Cardiac fibroblast (primary cell): ENCODE data around the gene MCMBP.
A peak's percentile ranks its signal among the peaks of the same experiment; 100 is the strongest.

Experiments used
- DNase-seq, 2 donors: peaks; one replicate each; pipeline versions ENCODE4 v3.0.0 to v3.0.0-alpha.2; 2010; ENCODE audit warnings: low read depth in 2 of 2
- H3K4me3 ChIP-seq, 2 donors: replicated peaks in 1 of 2; 1 replicate in 1 of 2; 2 replicates in 1 of 2; pipeline ENCODE4 v1.5.1; 2011; ENCODE audit warnings: low read depth in 2 of 2, low read length in 2 of 2, mild to moderate bottlenecking in 2 of 2, moderate library complexity in 1 of 2
- TF ChIP-seq, protein P1 (sequence below): IDR thresholded peaks from one replicate; pipeline ENCODE4 v1.5.1; 2011; ENCODE audit warnings: low read depth, mild to moderate bottlenecking, low read length, inconsistent platforms

MCMBP gene

GRCh38 chr10:119903946-119904666 is 31.5 kb upstream of the MCMBP start:
- H3K4me3 ChIP-seq: no peak overlapping the region
- TF ChIP-seq, protein P1, sequence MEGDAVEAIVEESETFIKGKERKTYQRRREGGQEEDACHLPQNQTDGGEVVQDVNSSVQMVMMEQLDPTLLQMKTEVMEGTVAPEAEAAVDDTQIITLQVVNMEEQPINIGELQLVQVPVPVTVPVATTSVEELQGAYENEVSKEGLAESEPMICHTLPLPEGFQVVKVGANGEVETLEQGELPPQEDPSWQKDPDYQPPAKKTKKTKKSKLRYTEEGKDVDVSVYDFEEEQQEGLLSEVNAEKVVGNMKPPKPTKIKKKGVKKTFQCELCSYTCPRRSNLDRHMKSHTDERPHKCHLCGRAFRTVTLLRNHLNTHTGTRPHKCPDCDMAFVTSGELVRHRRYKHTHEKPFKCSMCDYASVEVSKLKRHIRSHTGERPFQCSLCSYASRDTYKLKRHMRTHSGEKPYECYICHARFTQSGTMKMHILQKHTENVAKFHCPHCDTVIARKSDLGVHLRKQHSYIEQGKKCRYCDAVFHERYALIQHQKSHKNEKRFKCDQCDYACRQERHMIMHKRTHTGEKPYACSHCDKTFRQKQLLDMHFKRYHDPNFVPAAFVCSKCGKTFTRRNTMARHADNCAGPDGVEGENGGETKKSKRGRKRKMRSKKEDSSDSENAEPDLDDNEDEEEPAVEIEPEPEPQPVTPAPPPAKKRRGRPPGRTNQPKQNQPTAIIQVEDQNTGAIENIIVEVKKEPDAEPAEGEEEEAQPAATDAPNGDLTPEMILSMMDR: no peak
- no peak for DNase-seq

GRCh38 chr10:119898577-119898976 is 25.9 kb upstream of the MCMBP start:
- no peak overlapping the region for H3K4me3 ChIP-seq
- TF ChIP-seq, protein P1: no peak
- no peak for DNase-seq

GRCh38 chr10:119896937-119897770 is 24.5 kb upstream of the MCMBP start:
- peak; percentile 36 to 65 for DNase-seq
- TF ChIP-seq, protein P1: no peak

GRCh38 chr10:119896061-119896655 is 23.5 kb upstream of the MCMBP start:
- no peak overlapping the region for H3K4me3 ChIP-seq
- TF ChIP-seq, protein P1: no peak
- peak; percentile 87 to 90 for DNase-seq

More at GRCh38 chr10:119896937-119897770, 24.5 kb upstream of the MCMBP start:
- H3K4me3 ChIP-seq: no peak overlapping the region

- no peak for DNase-seq
- TF ChIP-seq, protein P1: no peak
- H3K4me3 ChIP-seq: peak overlapping the region; percentile 5 to 97
Observed at GRCh38 chr10:119893845-119894427, 21.3 kb upstream of the MCMBP start.

- TF ChIP-seq, protein P1: no peak
- H3K4me3 ChIP-seq: peak overlapping the region; percentile 96 to 97
- no peak for DNase-seq
Observed at GRCh38 chr10:119893074-119893473, 20.4 kb upstream of the MCMBP start.
